GM21576 (cell line): ENCODE measurements around the gene N4BP2.
"Not testable (repeated sequence)": the region's sequence is repeated elsewhere in the genome, so short reads cannot be mapped to it uniquely, and the experiment has no call there.

Experiments
- ATAC-seq: cut with Tn5 transposase; IDR thresholded peaks from one replicate; pipeline ENCODE4 v1.9.1; 2021; ENCODE audit warnings: mild to moderate bottlenecking, moderate library complexity; ENCODE audit not compliant: unreplicated experiment

The N4BP2 gene

DNA sequence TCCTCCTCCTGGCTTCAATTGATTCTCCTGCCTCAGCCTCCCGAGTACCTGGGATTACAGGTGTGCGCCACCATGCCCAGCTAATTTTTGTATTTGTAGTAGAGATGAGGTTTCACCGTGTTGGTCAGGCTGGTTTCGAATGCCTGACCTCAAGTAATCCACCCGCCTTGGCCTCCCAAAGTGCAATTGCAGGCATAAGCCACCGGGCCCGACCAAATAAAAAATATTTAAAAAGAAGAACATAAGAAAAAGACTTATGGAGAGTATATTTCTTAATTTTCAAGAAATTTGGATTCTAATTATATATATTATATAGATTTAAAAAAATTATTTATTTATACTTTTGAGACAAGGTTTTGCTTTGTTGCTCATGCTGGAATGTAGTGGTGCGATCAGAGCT, 29.8 kb downstream of the N4BP2 start:
- ATAC-seq, result no peak

DNA sequence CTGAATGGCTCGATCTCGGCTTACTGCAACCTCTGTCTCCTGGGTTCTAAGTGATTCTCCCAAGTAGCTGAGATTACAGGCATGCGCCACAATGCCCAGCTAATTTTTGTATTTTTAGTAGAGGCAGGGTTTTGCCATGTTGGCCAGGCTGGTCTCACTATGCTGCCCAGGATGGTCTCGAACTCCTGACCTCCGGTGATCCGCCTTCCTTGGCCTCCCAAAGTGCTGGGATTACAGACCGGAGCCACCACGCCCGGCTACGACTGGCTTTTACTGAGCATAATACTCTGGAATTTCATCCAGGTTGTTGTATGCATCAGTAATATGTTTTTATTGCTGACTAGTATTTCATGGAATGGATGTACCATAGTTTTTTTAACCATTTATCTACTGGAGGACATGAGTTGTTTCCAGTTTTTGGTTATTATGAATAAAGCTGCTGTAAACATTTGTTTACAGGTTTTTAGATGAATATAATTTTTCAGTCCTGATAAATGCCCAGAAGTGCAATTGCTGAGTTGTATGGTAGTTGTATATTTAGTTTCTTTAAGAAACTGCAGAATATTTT, 31.2 kb downstream of the N4BP2 start:
- no peak for ATAC-seq

DNA sequence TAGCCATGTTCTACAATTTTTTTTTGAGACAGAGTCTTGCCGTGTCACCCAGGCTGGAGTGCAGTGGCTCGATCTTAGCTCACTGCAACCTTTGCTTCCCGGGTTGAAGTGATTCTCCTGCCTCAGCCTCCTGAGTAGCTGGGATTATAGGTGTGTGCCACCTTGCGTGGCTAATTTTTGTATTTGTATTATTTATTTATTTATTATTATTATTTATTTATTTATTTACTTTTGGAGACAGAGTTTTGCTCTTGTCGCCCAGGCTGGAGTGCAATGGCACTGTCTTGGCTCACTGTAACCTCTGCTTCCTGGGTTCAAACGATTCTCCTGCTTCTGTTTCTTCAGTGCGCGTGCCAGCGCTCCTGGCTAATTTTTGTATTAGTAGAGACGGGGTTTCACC, 36.8 kb downstream of the N4BP2 start:
- ATAC-seq, result not testable (repeated sequence)

DNA sequence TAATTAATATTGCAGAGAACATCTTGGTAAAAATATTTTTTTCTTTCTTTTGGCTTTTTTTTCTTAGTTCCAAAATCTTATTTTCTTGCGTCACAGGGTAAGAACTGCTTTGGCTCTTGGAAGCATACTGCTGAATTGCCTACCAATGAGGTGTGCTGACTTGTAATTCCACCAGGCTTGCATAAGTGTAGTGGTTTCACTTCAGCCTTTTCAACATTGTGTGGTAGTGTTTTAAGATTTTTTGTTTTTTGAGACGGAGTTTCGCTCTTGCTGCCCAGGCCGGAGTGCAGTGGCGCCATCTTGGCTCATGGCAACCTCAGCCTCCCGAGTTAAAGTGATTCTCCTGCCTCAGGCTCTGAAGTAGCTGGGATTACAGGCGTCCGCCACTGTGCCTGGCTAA, 42.4 kb downstream of the N4BP2 start:
- ATAC-seq, result no peak

DNA sequence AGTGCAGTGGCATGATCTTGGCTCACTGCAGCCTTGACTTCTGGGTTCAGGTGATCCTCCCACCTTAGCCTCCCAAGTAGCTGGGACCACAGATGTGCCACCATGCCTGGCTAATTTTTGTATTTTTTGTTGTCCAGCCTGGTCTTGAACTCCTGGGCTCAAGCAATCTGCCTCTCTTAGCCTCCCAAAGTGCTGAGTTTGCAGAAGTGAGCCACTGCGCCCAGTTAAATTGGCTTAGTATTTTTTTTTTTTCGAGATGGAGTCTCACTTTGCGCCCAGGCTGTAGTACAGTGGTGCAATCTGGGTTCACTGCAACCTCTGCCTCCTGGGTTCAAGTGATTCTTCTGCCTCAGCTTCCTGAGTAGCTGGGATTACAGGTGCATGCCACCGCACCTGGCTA, 50.5 kb downstream of the N4BP2 start:
- ATAC-seq, result not testable (repeated sequence)

DNA sequence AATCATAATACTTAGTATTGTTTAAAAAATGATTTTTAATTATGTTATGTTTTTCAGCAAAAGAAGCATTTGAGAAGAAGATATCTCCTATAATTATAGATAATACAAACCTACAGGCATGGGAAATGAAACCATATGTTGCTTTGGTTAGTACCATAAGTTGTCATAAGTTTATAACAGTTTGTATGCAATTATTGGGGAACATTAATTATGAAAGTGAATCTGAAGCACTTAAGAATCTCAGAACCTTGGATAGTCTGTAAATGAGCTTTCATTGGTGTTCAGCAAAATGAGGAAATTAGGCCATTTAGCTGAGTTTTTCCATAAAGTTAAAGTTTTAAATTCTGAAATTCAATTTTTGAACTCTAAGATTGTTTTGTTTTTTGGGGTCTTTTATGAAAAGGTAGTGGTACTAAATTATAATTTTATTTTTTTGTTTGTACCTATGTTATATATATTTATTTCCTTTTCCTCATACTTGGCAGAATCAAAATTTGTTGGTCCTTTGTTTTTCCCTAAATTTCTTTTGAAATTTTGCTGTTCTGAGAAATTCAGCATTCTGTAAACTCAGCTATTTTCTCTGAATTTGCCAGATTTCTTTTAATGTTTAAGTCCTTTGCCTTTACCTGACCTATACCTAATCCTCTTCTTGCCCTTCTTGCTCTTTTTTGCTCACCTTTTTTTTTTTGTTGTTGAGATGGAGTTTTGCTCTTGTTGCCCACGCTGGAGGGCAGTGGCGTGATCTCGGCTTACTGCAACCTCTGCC, 55.6 kb downstream of the N4BP2 start:
- no peak for ATAC-seq

DNA sequence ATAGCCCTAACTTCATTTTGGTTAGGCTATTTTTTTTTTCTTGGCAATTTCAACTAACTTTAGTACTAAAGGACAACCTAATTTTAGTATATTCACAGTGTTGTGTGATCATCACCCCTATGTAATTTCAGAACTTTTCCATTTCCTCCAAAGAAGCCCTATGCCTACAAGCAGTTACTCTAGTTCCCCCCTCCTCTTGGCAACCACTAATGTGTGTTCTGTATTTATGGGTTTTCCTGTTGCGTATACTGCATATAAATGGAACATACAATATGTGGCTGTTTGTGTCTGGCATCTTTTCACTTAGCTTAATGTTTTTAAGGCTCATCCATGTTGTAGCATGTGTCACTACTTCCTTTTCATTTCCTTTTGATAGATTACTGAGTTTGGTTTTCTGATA, 57.6 kb downstream of the N4BP2 start:
- no peak for ATAC-seq

DNA sequence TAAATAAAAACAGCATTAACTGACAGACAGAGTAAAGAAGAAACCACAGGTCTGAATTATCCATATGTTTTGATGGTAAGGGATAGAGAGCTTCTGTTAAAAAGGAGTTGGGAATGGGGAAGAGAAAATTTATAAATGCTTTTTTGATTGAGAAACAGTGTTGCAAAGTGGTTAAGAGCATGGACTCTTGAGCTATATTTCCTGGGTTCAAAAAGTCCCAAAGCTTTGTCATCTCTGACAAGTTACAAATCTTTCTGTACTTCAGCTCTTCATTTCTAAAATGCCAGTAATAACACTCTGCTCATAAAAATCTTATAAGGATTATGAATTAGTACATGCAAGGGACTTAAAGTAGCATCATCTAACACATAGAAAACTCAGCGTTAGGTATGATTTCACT, 62.2 kb downstream of the N4BP2 start:
- no peak for ATAC-seq

DNA sequence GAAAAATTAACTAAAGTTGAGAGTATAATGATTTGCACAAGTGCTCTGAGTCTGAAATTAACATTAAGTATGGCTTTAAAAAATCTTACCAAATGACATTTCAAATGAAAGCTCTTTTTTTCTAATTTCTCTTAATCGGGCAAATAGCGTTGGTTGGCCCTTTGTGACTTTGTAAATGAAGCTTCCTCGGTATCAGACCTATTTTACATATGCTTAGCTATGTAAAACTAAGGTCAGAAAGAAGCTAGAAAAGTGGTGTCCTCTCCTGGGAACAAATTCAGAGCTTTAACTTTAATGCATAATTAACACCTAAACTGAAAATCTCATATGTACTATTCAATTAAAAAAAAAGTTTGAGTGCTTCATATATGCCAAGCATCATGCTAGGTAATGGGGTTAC, 62.7 kb downstream of the N4BP2 start:
- ATAC-seq, result no peak

DNA sequence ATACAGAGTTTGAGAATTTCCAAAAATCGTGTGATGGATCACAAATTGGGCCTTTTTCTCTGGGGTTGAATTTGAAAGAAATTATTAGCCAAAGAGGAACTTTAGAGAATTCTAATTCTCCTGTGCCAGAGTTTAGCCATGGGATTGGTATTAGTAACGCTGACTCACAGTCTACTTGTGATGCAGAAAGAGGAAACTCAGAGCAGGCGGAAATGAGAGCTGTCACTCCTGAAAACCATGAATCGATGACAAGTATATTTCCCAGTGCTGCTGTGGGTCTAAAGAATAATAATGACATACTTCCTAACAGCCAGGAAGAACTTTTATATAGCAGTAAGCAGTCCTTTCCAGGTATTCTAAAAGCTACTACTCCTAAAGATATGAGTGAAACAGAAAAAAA, 64.9 kb downstream of the N4BP2 start:
- no peak for ATAC-seq

DNA sequence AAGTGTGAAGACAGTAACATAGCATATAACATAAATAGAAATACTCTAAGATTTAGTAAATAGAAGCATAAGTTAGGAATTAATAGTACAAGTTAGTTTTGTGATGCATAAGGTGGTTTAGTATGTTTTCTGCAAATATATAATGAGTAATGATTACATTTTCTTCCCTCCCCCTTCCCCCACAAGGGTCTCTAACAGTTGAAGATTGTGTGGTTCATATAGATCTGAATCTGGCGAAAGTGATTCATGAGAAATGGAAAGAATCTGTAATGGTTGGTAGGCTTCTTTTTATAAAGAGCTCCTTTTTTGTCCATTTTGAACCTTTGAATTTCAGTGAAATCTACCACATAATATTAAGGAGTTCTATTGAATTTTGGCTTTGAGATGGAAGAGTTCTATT, 66.3 kb downstream of the N4BP2 start:
- no peak for ATAC-seq

DNA sequence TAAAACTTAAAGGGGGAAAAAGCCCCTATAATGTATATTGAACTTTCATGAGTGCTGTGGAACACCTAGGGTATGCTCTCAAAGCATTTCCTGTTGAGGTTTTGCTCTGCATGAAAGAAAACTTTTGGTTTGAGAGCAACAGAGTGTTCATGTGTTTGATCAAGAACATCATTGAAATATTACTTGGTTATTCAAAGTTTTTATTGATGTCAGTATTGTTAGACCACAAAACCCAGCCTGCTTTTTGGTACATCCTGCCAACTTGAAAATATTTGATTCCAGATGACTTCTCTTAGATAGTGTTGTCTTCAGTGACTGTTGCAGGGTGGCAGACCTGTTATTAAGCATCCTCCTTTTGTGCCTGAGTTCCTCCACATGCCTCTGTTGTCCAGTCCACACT, 68.0 kb downstream of the N4BP2 start:
- ATAC-seq, result no peak

DNA sequence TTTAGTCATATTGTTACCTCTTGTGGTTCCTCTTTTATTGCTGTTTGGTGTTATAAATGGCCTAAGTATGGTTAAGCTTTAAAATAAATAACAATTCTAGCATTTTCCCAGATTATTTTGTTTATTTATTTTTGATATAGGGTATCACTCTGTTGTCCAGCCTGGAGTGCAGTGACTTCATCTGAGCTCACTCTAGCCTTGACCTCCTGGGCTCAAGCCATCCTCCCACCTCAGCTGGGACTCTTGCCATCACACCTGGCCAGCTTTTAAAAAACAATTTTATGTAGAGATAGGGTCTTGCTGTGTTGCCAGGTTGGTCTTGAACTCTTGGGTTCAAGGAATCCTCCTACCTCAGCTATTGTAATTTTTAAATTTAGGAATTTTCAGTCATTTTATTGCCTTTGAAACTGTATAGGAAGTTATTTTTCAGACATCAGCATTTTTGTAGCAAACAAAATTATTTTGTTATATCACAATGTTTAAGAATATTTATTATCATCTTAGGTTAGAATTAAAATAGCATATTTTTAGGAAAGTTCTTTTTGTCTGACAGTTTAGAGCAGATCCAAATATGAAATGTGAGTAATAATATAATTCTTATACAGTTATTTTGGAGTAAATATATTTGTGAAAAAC, 73.9 kb downstream of the N4BP2 start:
- no peak for ATAC-seq

DNA sequence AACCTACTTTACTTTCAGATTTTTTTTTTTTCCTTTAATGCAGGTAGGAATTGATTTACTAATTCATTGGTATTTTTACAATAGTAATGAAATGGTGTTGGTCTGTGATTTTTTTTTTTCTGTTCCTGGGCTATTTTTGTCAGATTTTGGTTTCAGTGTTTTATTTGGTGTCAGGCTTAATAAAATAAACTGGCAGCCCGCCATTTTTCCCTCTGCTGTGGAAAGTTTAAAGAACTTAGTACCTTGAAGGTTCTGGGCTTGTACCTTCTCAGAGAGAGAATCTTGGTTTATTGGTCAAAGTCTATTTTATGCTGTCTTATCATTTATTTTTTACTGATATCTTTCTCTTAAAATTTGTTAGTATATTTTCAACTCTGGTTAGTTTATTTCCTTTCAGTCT, 76.2 kb downstream of the N4BP2 start:
- ATAC-seq, result no peak

DNA sequence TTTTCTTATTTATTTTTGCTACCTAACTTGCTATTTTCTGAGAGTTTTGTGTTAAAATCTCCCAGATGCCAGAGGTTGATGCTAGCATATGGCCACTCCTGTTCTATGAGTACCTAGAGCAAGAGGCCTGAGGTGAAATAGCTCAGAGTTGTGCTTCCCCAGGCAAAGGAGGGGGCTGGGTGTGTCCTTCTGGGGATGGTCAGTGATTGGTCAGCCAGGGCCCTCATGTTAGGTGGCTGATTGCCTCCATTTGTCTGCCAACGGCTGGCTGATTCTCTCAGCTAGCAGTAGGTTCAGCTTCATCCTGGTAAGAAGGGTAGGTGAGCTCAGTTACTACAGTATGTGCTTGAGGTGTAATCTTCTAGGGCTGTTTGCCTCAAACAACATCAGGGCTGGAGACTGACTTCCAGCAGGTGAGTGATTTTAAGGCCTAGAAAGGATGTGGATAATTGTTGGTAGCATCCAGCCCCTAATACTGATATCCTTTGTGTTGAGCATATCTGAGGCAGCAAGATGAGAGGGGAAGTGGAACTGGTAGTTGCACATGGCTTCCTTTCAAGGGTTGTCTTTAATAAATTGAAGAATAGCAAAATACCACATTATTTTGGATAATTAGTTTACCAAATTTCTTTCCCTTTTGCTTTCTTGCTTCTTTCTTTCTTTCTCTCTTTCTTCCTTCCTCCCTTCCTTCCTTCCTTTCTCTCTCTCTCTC, 77.7 kb downstream of the N4BP2 start:
- ATAC-seq, result no peak

DNA sequence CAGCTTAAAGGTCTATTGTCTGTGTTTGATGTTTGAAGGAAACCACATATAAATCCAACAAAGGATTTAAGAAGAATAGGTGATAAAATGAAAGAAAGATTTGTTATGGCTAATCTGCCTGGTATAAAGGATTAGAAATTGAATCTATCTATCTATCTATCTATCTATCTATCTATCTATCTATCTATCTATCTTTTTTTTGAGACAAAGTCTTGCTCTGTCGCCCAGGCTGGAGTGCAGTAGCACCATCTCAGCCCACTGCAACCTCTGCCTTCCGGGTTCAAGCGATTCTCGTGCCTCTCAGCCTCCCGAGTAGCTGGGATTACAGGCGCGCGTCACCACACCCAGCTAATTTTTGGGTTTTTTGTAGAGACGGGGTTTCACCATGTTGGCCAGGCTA, 79.6 kb downstream of the N4BP2 start:
- not testable (repeated sequence) for ATAC-seq

DNA sequence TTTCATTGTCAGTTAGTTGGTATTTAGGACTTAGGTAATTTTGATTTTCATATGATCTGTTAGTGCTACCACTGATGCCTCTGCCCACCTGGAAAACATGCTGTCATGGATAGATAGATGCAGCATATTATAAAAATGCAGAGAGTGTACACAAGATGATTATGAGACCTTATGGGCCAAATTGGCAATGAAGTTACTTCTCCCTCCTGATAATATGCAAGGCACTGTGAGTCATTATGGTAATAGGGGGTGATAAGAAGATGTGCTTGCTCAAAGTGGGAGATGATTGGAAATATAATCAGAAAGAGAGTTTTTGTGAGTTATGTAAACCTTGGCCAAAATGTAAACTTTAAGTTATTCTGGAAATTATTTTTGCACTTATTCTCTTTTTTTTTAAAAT, 83.5 kb downstream of the N4BP2 start:
- no peak for ATAC-seq

DNA sequence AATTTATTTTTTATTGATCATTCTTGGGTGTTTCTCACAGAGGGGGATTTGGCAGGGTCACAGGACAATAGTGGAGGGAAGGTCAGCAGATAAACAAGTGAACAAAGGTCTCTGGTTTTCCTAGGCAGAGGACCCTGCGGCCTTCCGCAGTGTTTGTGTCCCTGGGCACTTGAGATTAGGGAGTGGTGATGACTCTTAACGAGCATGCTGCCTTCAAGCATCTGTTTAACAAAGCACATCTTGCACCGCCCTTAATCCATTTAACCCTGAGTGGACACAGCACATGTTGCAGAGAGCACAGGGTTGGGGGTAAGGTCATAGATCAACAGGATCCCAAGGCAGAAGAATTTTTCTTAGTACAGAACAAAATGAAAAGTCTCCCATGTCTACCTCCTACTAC, 83.9 kb downstream of the N4BP2 start:
- ATAC-seq, result not testable (repeated sequence)

DNA sequence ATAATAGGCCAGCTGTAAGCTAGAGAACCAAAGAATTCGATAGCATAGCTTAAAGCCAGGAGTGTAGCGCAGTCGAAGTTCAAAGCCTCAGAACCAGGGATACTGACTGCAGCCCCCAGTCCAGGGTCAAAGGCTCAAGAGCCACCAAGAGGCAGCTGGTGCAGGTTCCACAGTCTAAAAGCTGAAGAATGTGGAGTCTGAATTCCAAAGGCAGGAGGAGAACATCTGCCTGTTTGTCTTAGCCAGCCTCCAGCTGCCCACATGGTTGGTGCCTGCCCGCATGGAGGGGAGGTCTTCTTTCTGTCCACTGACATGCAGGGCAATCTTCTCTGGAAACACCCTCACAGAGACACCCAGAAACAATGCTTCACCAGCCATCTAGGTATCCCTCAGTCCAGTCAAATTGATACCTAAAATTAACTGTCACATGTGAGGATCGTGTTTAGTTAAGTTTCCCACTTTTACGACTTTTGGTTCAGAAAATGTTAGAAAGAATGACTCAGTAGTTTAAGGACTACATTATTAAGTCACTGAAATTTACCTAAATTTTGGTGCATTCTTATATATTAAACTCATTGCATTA, 87.4 kb downstream of the N4BP2 start:
- ATAC-seq, result no peak

DNA sequence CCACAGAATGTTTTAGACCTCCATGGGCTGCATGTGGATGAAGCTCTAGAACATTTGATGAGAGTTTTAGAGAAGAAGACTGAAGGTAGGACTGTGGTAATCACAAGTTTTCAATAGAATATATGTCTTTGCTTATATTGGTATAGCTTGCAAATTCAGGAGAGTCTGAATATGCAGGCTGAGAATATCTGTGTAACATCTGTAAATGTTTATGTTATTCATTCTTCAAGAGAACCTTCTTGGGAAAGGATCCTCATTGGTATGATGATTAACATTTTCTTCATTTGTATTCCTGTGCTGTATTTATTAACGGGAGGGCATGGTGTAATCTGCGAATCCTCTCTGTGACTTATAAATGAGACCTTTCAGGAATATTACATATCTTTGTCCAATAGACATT, 88.1 kb downstream of the N4BP2 start:
- no peak for ATAC-seq

DNA sequence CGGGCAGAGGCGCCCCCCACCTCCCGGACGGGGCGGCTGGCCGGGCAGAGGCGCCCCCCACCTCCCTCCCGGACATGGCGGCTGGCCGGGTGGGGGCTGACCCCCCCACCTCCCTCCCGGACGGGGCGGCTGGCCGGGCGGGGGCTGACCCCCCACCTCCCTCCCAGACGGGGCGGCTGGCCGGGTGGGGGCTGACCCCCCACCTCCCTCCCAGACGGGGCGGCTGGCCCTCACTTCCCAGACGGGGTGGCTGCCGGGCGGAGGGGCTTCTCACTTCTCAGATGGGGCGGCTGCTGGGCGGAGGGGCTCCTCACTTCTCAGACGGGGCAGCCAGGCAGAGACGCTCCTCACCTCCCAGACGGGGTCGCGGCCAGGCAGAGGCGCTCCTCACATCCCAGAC, 90.8 kb downstream of the N4BP2 start:
- ATAC-seq, result not testable (repeated sequence)
